Brain pericyte (primary cell): ENCODE measurements around the gene SHLD1.

Experiments
- DNase-seq: peaks from one replicate; pipeline ENCODE4 v3.0.0-alpha.2; 2012; ENCODE audit warnings: low read depth, low spot score

Gene SHLD1

GRCh38 chr20:5845681-5846615 is 95.7 kb downstream of the SHLD1 start:
- no peak for DNase-seq

GRCh38 chr20:5848711-5849505 is 98.7 kb downstream of the SHLD1 start:
- DNase-seq = no peak

- DNase-seq = no peak
These were observed 105.7 kb downstream of the SHLD1 start for GRCh38 chr20:5855939-5856338.

DNA sequence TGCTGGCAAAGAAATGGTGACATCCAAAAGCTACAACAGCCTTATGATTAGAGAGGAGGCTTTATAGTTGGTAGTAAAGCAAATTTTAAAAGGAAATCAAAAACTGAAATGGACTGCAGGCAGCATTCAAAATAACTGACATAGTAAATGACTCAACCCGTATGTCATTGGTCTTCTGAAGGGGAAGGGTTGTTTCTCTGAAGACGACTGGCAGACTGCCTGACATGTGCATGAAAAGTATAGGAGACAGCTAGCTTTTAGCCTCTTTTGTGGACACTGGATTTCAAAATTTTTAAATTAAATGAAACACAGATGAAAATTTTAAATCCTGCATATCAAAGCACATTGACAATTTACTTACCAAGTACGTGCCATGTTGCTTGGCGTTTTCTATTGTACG is 109.4 kb downstream of the SHLD1 start:
- no peak for DNase-seq

- DNase-seq = no peak
These were observed 112.5 kb downstream of the SHLD1 start for GRCh38 chr20:5862703-5863039.

DNA sequence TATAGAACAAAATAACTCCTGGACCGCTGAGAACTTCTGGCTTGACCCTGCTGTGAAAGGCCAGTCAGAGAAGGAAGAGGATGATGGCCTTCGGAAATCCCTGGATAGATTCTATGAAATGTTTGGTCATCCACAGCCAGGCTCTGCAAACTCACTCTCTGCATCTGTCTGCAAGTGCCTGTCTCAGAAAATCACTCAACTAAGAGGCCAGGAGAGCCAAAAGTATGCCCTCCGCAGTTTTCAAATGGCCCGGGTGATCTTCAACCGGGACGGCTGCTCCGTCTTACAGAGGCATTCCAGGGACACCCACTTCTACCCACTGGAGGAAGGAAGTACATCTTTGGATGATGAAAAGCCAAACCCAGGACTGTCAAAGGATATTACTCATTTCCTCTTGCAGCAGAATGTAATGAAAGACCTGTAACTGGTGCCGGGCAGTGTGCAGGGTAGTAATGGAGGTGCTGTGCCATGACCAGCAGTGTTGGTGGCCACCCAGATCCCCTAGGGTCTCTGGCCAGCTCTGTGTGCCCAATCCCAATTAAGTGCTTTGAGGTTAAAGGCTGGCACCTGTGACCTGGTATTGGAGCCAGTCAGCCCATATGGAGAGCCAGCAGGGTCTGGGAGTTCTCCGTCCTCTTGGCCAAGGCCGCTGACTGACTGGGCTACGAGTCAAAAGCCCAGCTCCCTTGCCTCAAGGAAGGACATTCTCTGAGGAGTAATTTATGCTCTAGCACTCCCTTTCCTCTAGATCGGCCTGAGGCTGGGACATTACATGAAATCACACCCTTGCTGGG is 113.0 kb downstream of the SHLD1 start:
- no peak for DNase-seq

DNA sequence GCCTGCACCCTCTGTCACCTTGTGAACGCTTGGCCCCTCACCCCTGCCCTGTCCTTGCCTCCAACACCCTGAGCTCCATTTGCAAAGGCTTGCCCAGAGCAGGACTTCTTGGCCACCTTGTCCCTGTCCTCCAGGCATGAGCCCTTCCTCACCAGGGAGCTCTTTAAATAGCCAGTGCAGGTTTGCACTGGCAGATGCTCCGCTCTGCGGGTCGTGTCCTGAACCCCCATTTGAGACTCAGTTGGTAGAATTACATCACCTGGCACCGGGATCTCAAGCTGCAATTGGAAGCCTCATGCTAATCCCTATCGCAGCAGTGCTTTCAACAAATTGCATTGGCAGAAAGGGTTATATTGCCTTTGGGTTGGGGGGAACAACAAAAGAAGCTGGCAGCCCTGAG is 114.2 kb downstream of the SHLD1 start:
- DNase-seq = no peak

- no peak for DNase-seq
These were observed 114.8 kb downstream of the SHLD1 start for GRCh38 chr20:5864873-5865587.

- no peak for DNase-seq
These were observed 115.4 kb downstream of the SHLD1 start for GRCh38 chr20:5865604-5866003.

- DNase-seq = no peak
These were observed 120.4 kb downstream of the SHLD1 start for GRCh38 chr20:5870568-5870981.

GRCh38 chr20:5871459-5872410 is 121.5 kb downstream of the SHLD1 start:
- DNase-seq = no peak

GRCh38 chr20:5877128-5877527 is 126.9 kb downstream of the SHLD1 start:
- DNase-seq = no peak

- no peak for DNase-seq
These were observed 130.1 kb downstream of the SHLD1 start for GRCh38 chr20:5880326-5880725.

- peak; percentile 16 for DNase-seq
These were observed 131.5 kb downstream of the SHLD1 start for GRCh38 chr20:5881703-5882102.

DNA sequence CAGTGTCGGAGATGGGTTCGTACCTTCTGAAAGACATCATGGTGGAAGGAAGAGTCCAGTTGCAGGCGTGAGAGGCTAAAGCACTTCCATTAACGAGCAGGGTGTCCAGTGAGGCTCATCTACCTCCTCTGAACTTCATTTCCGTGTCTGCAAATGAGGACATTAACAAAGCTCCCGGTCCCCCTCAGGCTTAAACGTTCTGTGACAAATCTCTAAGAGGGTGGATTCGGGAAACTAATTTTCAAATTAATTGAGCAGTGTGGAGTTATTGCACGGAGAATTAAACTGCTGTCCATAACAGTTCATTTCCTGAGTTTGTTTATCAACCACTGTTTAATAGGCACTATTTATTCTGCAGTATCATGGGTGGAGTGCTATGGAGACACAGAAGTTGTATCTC is 132.0 kb downstream of the SHLD1 start:
- DNase-seq = no peak

- DNase-seq = no peak
These were observed 134.5 kb downstream of the SHLD1 start for GRCh38 chr20:5884465-5885335.

- DNase-seq = no peak
These were observed 135.7 kb downstream of the SHLD1 start for GRCh38 chr20:5885866-5886265.

- no peak for DNase-seq
These were observed 136.6 kb downstream of the SHLD1 start for GRCh38 chr20:5886788-5887187.

GRCh38 chr20:5887386-5887785 is 137.2 kb downstream of the SHLD1 start:
- no peak for DNase-seq
